Thyroid gland (tissue), 4 donors: ENCODE results near the gene GALNTL6. TPM values are rescaled to one million over a fixed set of nuclear protein-coding genes. Genes with fewer than 3 reads are reported as not detected.

Experiments used
- DNase-seq, 2 donors: peaks; one replicate each; pipeline ENCODE4 v3.0.0-alpha.2; 2019
- H3K27ac ChIP-seq, 3 donors: fragments of 200-600 bp; sonication (generic); 1 replicate in 2 of 3; 2 replicates in 1 of 3; pipeline ENCODE4 v1.5.1; 2016 to 2019; ENCODE audit warnings: mild to moderate bottlenecking in 1 of 3, moderate library complexity in 1 of 3
- H3K27me3 ChIP-seq: fragments of 200-600 bp; sonication (generic); one replicate; pipeline ENCODE4 v1.5.1; 2019
- H3K36me3 ChIP-seq, 2 donors: fragments of 200-600 bp; sonication (generic); one replicate each; pipeline ENCODE4 v1.5.1; 2016 to 2019
- H3K4me1 ChIP-seq, 2 donors: fragments of 200-600 bp; sonication (generic); one replicate each; pipeline ENCODE4 v1.5.1; 2017 to 2019
- H3K4me3 ChIP-seq, 3 donors: fragments of 200-600 bp; sonication (generic); replicated peaks in 1 of 3; 1 replicate in 2 of 3; 2 replicates in 1 of 3; pipeline ENCODE4 v1.5.1; 2016; ENCODE audit warnings: mild to moderate bottlenecking in 1 of 3
- H3K9me3 ChIP-seq: fragments of 200-600 bp; sonication (generic); one replicate; pipeline ENCODE4 v1.5.1; 2017
- CTCF ChIP-seq, 6 experiments: fragments of 200-600 bp in 3 of 6; fragments of 450-650 bp in 3 of 6; sonication (generic) in 3 of 6; IDR thresholded peaks; one replicate each; pipeline ENCODE4 v1.5.1; 2016 to 2019; ENCODE audit warnings: antibody characterized with exemption in 6 of 6, mild to moderate bottlenecking in 2 of 6, inconsistent platforms in 1 of 6, moderate library complexity in 1 of 6
- POLR2A ChIP-seq, 2 donors: fragments of 450-650 bp; IDR thresholded peaks; one replicate each; pipeline ENCODE4 v1.6.1; 2017; ENCODE audit warnings: antibody characterized with exemption in 2 of 2, mild to moderate bottlenecking in 2 of 2, moderate library complexity in 1 of 2
- WGBS, 2 donors: methylation state at CpG; one replicate each; pipeline ENCODE4 v1.1.5; 2017; 5-methylcytosine and 5-hydroxymethylcytosine counted together
- intact Hi-C: fragments of 100-400 bp; cut with DNase I; formaldehyde crosslinking; loops from one replicate; pipeline ENCODE4 v1.15.1; 2023
- total RNA-seq, 4 donors: library from RNA; depleted of rRNA; stranded (reverse); fragments of >200 nt; gene quantifications; one replicate each; pipeline ENCODE4 v1.2.3, GENCODE V29; 2016

GALNTL6 gene
- total RNA-seq, 4 donors from 2014 or later: not detected

GRCh38 chr4:172652369-172652768 lies 839.2 kb downstream of the GALNTL6 start:
- no peak for TF ChIP-seq CTCF (IDR thresholded peaks at IDR 0.05)
- no peak for TF ChIP-seq POLR2A (IDR thresholded peaks at IDR 0.05)
- 73 to 91% methylated on average over 1 of the region's 1 CpG for WGBS, 2 donors

DNA sequence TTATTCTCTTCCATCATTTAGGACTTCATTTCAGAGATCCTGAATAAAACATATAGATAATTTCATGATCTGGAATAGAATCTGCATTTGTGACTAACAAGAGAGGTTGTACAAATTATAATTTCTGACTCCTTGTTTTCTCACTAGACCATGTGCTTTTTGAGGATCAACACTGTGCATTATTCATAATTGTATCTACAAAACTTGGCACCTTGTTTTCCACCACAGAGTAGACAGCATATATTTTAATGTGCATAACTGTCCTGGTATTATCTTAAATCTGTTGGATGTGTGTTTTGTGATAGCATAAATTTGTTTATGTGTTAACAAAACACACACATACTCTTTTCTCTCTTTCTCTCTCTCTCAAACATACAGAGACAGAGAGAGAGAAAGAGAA lies 840.5 kb downstream of the GALNTL6 start:
- Histone ChIP-seq H3K4me3 (no peak overlapping the region), H3K9me3 (no peaks in the 10 kb centered on the region), H3K36me3 (no peaks in the 10 kb centered on the region), H3K27ac (no peak overlapping the region), H3K27me3 (no peaks in the 10 kb centered on the region), H3K4me1 (no peaks in the 10 kb centered on the region)
- no peak for DNase-seq
- no peak for TF ChIP-seq CTCF (IDR thresholded peaks at IDR 0.05)
- no peak for TF ChIP-seq POLR2A (IDR thresholded peaks at IDR 0.05)
- intact Hi-C loops: no loop called here

More at GRCh38 chr4:172652369-172652768, 839.2 kb downstream of the GALNTL6 start:
- H3K36me3 ChIP-seq: no peaks in the 10 kb centered on the region
- no peaks in the 10 kb centered on the region for H3K27me3 ChIP-seq
- H3K9me3 ChIP-seq: no peaks in the 10 kb centered on the region
- H3K4me1 ChIP-seq: no peaks in the 10 kb centered on the region
- intact Hi-C loops: no loop called here
- H3K4me3 ChIP-seq: no peak overlapping the region
- no peak for DNase-seq
- H3K27ac ChIP-seq: no peak overlapping the region

DNA sequence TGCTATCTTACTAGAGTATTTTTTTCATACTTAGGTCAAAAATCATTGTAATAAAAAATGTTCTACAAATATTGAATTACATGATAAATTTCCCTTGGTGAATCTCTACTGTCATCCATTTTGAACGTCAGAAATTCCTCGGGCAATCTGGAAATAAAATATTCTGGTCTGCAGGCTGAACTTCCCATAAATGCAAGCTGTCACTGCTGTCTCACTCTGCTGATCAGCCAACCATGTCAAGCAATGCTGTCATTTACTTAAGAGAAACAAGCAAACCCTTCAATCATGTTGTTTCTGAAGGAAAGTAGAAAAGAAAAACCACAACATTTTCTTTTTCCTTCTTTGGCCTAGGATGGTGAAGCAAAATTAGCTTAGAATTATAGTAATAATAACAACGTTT lies 841.3 kb downstream of the GALNTL6 start:
- no peak overlapping the region for H3K27ac ChIP-seq
- TF ChIP-seq CTCF (IDR thresholded peaks at IDR 0.05): no peak
- TF ChIP-seq POLR2A (IDR thresholded peaks at IDR 0.05): no peak
- H3K27me3 ChIP-seq: no peaks in the 10 kb centered on the region
- DNase-seq: no peak
- no peaks in the 10 kb centered on the region for H3K9me3 ChIP-seq
- no peaks in the 10 kb centered on the region for H3K4me1 ChIP-seq
- WGBS, 2 donors: 42 to 44% methylated on average over 3 of the region's 3 CpGs
- no peaks in the 10 kb centered on the region for H3K36me3 ChIP-seq
- no peak overlapping the region for H3K4me3 ChIP-seq
- intact Hi-C loops: no loop called here

- 88 to 91% methylated on average over 5 of the region's 5 CpGs for WGBS, 2 donors
- Histone ChIP-seq H3K9me3 (no peaks in the 10 kb centered on the region), H3K27me3 (no peaks in the 10 kb centered on the region), H3K27ac (no peak overlapping the region), H3K36me3 (no peaks in the 10 kb centered on the region), H3K4me3 (no peak overlapping the region), H3K4me1 (no peaks in the 10 kb centered on the region)
- DNase-seq: no peak
- intact Hi-C loops: no loop called here
- TF ChIP-seq CTCF (IDR thresholded peaks at IDR 0.05) (no peak), POLR2A (IDR thresholded peaks at IDR 0.05) (no peak)
These were observed 842.9 kb downstream of the GALNTL6 start for GRCh38 chr4:172656055-172656454.

- H3K36me3 ChIP-seq: no peaks in the 10 kb centered on the region
- H3K4me1 ChIP-seq: no peaks in the 10 kb centered on the region
- H3K27me3 ChIP-seq: no peaks in the 10 kb centered on the region
- WGBS, 2 donors: 86 to 91% methylated on average over 6 of the region's 6 CpGs
- H3K27ac ChIP-seq: no peak overlapping the region
- intact Hi-C loops: no loop called here
- no peak for TF ChIP-seq CTCF (IDR thresholded peaks at IDR 0.05)
- no peak for TF ChIP-seq POLR2A (IDR thresholded peaks at IDR 0.05)
- no peak for DNase-seq
- H3K9me3 ChIP-seq: no peaks in the 10 kb centered on the region
- H3K4me3 ChIP-seq: no peak overlapping the region
These were observed 843.9 kb downstream of the GALNTL6 start for GRCh38 chr4:172657081-172657480.
